ENCODE measurements around the gene MAP2K1.
"Not testable (repeated sequence)": the region's sequence is repeated elsewhere in the genome, so short reads cannot be mapped to it uniquely, and the experiment has no call there.

Gene MAP2K1

DNA sequence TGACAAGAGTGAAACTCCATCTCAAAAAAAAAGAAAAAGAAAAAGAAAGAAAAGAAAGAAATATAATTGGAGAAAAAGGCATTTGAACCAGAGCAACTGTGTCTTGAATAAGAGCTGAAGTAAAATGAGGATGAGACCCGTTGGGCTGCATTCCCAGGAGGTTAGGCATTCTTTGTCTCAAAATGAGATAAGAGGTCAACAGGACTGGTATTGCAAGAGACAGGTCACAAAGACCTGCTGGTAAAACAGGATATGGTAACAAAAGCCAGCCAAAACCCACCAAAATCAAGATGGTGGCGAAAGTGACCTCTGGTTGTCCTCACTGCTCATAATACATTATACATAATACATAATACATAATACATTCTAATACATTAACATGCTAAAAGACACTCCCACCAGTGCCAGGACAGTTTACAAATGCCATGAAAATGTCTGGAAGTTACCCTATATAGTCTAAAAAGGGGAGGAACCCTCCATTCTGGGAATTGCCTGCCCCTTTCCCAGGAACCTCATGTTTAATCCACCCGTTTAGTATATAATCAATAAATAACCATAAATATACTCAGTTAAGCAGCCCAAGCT, 21.7 kb upstream of the MAP2K1 start:
- TF ChIP-seq ZFX (IDR thresholded peaks at IDR 0.05) = no peak
- TF ChIP-seq, protein P1, sequence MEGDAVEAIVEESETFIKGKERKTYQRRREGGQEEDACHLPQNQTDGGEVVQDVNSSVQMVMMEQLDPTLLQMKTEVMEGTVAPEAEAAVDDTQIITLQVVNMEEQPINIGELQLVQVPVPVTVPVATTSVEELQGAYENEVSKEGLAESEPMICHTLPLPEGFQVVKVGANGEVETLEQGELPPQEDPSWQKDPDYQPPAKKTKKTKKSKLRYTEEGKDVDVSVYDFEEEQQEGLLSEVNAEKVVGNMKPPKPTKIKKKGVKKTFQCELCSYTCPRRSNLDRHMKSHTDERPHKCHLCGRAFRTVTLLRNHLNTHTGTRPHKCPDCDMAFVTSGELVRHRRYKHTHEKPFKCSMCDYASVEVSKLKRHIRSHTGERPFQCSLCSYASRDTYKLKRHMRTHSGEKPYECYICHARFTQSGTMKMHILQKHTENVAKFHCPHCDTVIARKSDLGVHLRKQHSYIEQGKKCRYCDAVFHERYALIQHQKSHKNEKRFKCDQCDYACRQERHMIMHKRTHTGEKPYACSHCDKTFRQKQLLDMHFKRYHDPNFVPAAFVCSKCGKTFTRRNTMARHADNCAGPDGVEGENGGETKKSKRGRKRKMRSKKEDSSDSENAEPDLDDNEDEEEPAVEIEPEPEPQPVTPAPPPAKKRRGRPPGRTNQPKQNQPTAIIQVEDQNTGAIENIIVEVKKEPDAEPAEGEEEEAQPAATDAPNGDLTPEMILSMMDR (conservative IDR thresholded peaks at IDR 0.05) = no peak

DNA sequence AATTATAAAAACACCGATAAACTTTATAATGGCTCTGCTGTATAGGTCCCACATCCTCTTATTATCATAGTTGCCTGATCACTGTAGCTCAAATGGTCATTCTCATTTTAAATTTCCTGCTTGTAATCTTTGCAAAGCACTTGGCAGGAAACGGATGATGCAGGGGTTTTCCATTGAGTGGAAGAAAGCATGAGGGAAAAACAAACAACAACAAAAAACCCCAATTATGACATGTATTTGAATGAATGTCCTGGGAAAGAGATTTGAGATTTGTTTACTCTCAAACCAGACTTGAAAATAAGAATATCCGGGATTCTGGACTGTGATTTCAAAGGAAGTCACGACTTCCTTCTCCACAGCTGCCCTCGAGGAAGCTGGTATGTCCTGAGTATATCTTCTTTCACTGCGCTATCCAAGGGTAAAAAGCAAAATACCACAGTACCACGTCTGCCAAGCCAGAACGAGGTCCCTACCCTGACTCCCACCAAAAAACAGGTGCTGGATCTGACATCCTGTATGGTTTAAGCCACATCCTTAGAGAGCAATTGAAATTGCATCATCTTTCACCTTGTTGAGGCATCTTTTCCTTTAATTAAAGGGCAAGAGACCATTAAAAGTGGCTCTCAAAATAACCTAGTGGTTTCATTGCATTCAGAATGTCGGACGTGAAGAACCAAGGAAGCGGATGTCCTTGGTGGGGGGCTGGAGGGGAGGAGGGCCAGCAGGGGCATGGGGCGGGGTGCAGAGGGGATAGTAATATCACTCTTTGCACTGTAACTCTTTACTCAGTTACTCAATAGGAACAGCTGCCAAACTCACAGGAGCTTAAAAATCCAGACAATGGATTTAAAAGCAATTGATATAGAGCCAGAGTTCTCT, 16.7 kb upstream of the MAP2K1 start:
- TF ChIP-seq ZFX (IDR thresholded peaks at IDR 0.05) = no peak
- TF ChIP-seq, protein P1 (conservative IDR thresholded peaks at IDR 0.05) = no peak
- H3K27ac ChIP-seq = no peak overlapping the region

More for the DNA sequence above, 21.7 kb upstream of the MAP2K1 start:
- H3K27ac ChIP-seq = no peak overlapping the region

DNA sequence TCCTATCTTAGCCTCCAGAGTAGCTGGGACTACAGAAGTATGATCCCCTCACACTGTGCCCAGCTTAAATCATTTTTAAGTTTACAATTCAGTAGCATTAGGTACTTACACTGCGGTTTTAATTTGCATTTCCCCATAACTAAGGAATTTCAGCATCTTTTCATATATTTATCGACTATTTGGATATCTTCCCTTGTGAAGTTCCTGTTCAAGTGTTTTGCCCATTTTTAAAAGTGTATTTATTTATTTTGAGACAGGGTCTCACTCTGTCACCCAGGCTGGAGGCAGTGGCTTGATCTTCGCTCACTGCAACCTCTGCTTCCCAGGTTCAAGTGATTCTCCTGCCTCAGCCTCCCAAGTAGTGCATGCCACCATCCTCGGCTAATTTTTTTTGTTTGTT, 12.5 kb upstream of the MAP2K1 start:
- TF ChIP-seq, protein P1 (conservative IDR thresholded peaks at IDR 0.05) = no peak
- no peak for TF ChIP-seq ZFX (IDR thresholded peaks at IDR 0.05)
- no peak overlapping the region for H3K27ac ChIP-seq

DNA sequence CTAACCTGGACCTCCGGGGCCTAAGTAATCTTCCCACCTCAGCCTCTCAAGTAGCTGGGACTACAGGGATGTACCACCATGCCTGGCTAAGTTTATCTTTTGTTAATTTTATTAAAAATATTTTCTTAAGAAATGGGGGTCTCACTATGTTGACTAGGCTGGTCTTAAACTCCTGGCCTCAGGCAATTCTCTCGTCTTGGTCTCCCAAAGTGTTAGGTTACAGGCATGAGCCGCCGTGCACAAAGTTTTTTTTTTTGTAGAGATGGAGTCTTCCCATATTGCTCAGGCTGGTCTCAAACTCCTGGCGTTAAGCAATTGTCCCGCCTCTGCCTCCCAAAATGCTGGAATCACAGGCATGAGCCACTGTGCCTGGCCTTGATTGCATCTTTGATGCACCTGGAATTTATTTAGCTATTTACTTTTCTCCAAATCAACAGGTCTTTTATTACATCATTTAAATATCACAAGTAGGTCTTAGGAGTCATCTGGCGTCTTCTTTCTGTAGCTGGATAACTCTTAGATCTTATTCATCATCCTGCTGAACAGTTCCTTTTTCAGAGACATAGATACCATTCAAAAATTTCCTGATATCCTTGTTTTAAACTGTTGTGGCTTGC, 7.8 kb upstream of the MAP2K1 start:
- TF ChIP-seq, protein P1 (conservative IDR thresholded peaks at IDR 0.05) = no peak
- TF ChIP-seq ZFX (IDR thresholded peaks at IDR 0.05) = no peak
- no peak overlapping the region for H3K27ac ChIP-seq

DNA sequence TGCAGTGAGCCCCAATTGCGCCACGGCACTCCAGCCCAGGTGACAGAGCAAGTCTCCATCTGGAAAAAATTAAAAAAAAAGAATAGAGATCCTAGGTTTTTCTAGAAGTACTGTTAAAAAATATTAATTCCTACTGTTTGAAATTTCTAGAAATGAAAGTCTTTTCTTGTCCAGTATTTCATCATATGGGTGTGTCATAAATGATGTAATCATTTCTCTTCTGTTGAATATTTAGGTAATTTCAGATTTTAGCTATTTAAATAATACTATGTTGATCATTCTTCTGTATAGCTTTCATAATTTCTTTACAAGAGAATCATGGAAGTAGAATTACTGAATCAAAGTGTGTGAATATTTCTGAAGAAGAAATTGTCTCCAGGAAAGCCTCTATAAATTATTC, 5.3 kb upstream of the MAP2K1 start:
- H3K27ac ChIP-seq = not testable (repeated sequence)

DNA sequence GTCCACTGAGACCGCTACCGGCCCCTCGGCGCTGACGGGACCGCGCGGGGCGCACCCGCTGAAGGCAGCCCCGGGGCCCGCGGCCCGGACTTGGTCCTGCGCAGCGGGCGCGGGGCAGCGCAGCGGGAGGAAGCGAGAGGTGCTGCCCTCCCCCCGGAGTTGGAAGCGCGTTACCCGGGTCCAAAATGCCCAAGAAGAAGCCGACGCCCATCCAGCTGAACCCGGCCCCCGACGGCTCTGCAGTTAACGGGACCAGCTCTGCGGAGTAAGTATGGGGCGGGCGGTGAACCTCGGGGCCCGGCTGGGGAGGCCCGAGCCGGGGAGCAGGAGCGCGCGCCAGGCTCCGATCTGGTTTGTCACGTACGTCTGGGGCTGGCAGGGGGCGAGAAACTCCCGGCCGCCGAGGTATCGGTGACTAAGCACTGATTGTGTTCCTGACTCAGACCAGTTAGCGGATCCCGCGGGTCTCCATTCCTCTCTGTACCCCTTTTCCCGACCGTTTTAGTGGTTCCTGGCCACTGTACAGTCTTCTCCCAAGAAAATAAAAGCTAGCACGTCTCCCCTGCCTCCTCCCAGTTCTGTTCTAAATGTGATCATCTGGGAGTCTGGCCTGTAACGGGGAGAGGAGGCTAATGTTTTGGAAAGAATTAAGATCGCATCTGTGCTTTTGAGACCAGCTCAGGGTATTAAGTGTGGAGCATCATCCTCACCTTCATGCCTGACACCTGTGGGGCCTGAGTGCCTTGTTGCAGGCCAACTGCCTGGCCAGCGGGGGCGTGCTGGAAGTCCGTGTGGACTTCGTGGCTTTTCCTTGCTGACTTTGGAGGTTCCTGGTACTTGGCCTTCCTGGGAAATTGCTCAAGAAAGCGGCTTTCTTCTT, 691 bp downstream of the MAP2K1 start:
- peak; percentile 31; the same call in 1 of the 2 replicates for TF ChIP-seq ZFX (IDR thresholded peaks at IDR 0.05)
- TF ChIP-seq, protein P1 (conservative IDR thresholded peaks at IDR 0.05) = peak; percentile 70
- H3K27ac ChIP-seq = peak overlapping the region; percentile 80

GRCh38 chr15:66388043-66388363, 1.3 kb downstream of the MAP2K1 start:
- TF ChIP-seq ZFX (IDR thresholded peaks at IDR 0.05) = no peak
- TF ChIP-seq, protein P1 (conservative IDR thresholded peaks at IDR 0.05) = peak; percentile 46
- H3K27ac ChIP-seq = peak overlapping the region; percentile 80
